GM23338 (cell line): ENCODE results near the gene TIMMDC1. TPM values are rescaled to one million over a fixed set of nuclear protein-coding genes. Genes with fewer than 3 reads are reported as not detected.

Experiments
- ATAC-seq: fragments of 200-7000 bp; cut with Tn5 transposase; 3 replicates; pipeline ENCODE4 v1.9.1; 2020
- DNase-seq: peaks from one replicate; pipeline ENCODE4 v3.0.0-alpha.2; 2015; ENCODE audit warnings: low spot score
- H2AFZ ChIP-seq: fragments of 200-600 bp; sonication (generic); 2 replicates; pipeline ENCODE4 v1.8.0; 2016; ENCODE audit warnings: antibody characterized with exemption, mild to moderate bottlenecking, moderate library complexity
- H3F3A ChIP-seq: fragments of 200-600 bp; sonication (generic); replicated peaks from 2 replicates; pipeline ENCODE4 v1.8.0; 2017; ENCODE audit warnings: antibody characterized with exemption, mixed run types, low read depth
- H3K27ac ChIP-seq: fragments of 200-600 bp; sonication (generic); 2 replicates; pipeline ENCODE4 v1.6.1; 2016; ENCODE audit warnings: low read depth
- H3K27me3 ChIP-seq: fragments of 200-600 bp; sonication (generic); 2 replicates; pipeline ENCODE4 v1.8.0; 2016; ENCODE audit warnings: mild to moderate bottlenecking, mixed run types, moderate library complexity; ENCODE audit not compliant: insufficient read depth
- H3K36me3 ChIP-seq: fragments of 200-600 bp; sonication (generic); 2 replicates; pipeline ENCODE4 v1.8.0; 2016; ENCODE audit warnings: mild to moderate bottlenecking; ENCODE audit not compliant: insufficient read depth
- H3K4me1 ChIP-seq: fragments of 200-600 bp; sonication (generic); 2 replicates; pipeline ENCODE4 v1.8.0; 2016; ENCODE audit warnings: mild to moderate bottlenecking, moderate library complexity; ENCODE audit not compliant: insufficient read depth
- H3K4me2 ChIP-seq: fragments of 200-600 bp; sonication (generic); 2 replicates; pipeline ENCODE4 v1.7.1; 2017; ENCODE audit warnings: mixed run types
- H3K4me3 ChIP-seq: fragments of 200-600 bp; sonication (generic); 2 replicates; pipeline ENCODE4 v1.6.1; 2016; ENCODE audit warnings: mixed run types
- H3K79me2 ChIP-seq: fragments of 200-600 bp; sonication (generic); replicated peaks from 2 replicates; pipeline ENCODE4 v1.8.0; 2017; ENCODE audit warnings: mild to moderate bottlenecking; ENCODE audit not compliant: insufficient read depth
- H3K9me2 ChIP-seq: fragments of 200-600 bp; sonication (generic); 2 replicates; pipeline ENCODE4 v1.8.0; 2017; ENCODE audit not compliant: insufficient read depth
- H4K20me1 ChIP-seq: fragments of 200-600 bp; sonication (generic); replicated peaks from 2 replicates; pipeline ENCODE4 v1.8.0; 2017; ENCODE audit warnings: mild to moderate bottlenecking; ENCODE audit not compliant: insufficient read depth
- H3K27ac Mint-ChIP-seq: 2 replicates; pipeline ENCODE4 v1.8.0; 2020; ENCODE audit warnings: inconsistent platforms, mild to moderate bottlenecking, moderate library complexity, mixed read lengths
- H3K27me3 Mint-ChIP-seq: 3 replicates; pipeline ENCODE4 v1.8.0; 2022; ENCODE audit warnings: low read depth, mild to moderate bottlenecking, moderate library complexity, mixed read lengths, inconsistent platforms; ENCODE audit not compliant: insufficient read depth, poor library complexity
- H3K36me3 Mint-ChIP-seq: 3 replicates; pipeline ENCODE4 v1.8.0; 2021; ENCODE audit warnings: low read depth, mild to moderate bottlenecking, inconsistent platforms, moderate library complexity, mixed read lengths
- H3K4me1 Mint-ChIP-seq: 3 replicates; pipeline ENCODE4 v1.8.0; 2020; ENCODE audit warnings: mild to moderate bottlenecking, inconsistent platforms, mixed read lengths
- H3K4me3 Mint-ChIP-seq: 3 replicates; pipeline ENCODE4 v1.8.0; 2021; ENCODE audit warnings: moderate library complexity, mild to moderate bottlenecking, inconsistent platforms, mixed read lengths
- H3K9me3 Mint-ChIP-seq: 3 replicates; pipeline ENCODE4 v1.8.0; 2020; ENCODE audit warnings: moderate library complexity, mild to moderate bottlenecking, inconsistent platforms, mixed read lengths
- CTCF ChIP-seq, 2 experiments: fragments of 200-600 bp in 1 of 2; sonication (generic) in 1 of 2; conservative IDR thresholded peaks; 2 replicates each; pipeline versions ENCODE4 v1.5.1 to v1.6.1; 2016 to 2017; ENCODE audit warnings: antibody characterized with exemption in 2 of 2, low read depth in 2 of 2, mild to moderate bottlenecking in 2 of 2, moderate library complexity in 1 of 2
- ZNF331 ChIP-seq: fragments of 250-450 bp; sonication (Bioruptor Pico); IDR thresholded peaks from 2 replicates; pipeline ENCODE4 v1.5.0; 2020; ENCODE audit warnings: low read depth, mild to moderate bottlenecking, moderate library complexity
- ZNF462 ChIP-seq: fragments of 250-450 bp; sonication (Bioruptor Pico); IDR thresholded peaks from 2 replicates; pipeline ENCODE4 v1.5.0; 2020; ENCODE audit warnings: mild to moderate bottlenecking, moderate library complexity
- polyA plus RNA-seq: library from polyadenylated mRNA; unstranded; fragments of >200 nt; fragmentation: Nextera tagmentation; extraction: Ambion mirVana; gene quantifications from 2 replicates; pipeline ENCODE4 v1.2.1, GENCODE V29; 2016
- total RNA-seq: library from RNA; depleted of rRNA; stranded (reverse); fragments of >200 nt; shearing (Covaris generic); gene quantifications from 2 replicates; pipeline ENCODE4 v1.2.3, GENCODE V29; 2014

TIMMDC1 gene
- total and polyA plus RNA-seq, 2 experiments from 2014 or later, result 62.2 to 105 TPM

GRCh38 chr3:119548341-119548740, 50.0 kb downstream of the TIMMDC1 start (continued):
- no peak for TF ChIP-seq ZNF462

GRCh38 chr3:119550192-119550910, 52.0 kb downstream of the TIMMDC1 start:
- Histone ChIP-seq H2AFZ (peak overlapping the region; percentile 59; the same call in 1 of the 2 replicates), H3F3A (no peaks in the 10 kb centered on the region), H3K27ac (no peak overlapping the region), H3K4me2 (no peak overlapping the region), H3K79me2 (no peaks in the 10 kb centered on the region), H3K4me3 (no peak overlapping the region), H4K20me1 (no peaks in the 10 kb centered on the region), H3K36me3 (no peaks in the 10 kb centered on the region), H3K9me2 (no peaks in the 10 kb centered on the region), H3K4me1 (peaks cover 2% of the 10 kb centered on the region; the same call in 1 of the 2 replicates), H3K27me3 (no peaks in the 10 kb centered on the region)
- H3K4me1 Mint-ChIP-seq, result peaks cover 2% of the 10 kb centered on the region; the same call in 2 of the 3 replicates
- DNase-seq (no peak), ATAC-seq (no peak)
- TF ChIP-seq ZNF331 (CRISPR knock-in tag) (no peak), CTCF (conservative IDR thresholded peaks at IDR 0.05; ENCODE audit: low read depth in 2 of 2) (0 out of 4 replicates have a peak, but pooled peaks of 1 of the 2 experiments have one; percentile 13)
- no peaks in the 10 kb centered on the region for H3K36me3 Mint-ChIP-seq
- H3K27ac Mint-ChIP-seq, result no peak overlapping the region
- peaks cover 4% of the 10 kb centered on the region for H3K27me3 Mint-ChIP-seq
- no peak overlapping the region for H3K4me3 Mint-ChIP-seq
- no peaks in the 10 kb centered on the region for H3K9me3 Mint-ChIP-seq
